H9 (cell line): ENCODE measurements around the gene SEMA6A. TPM values are rescaled to one million over a fixed set of nuclear protein-coding genes. Genes with fewer than 3 reads are reported as not detected.

Experiments
- DNase-seq: peaks from one replicate; pipeline ENCODE4 v3.0.0-alpha.2; 2017
- H2AFZ ChIP-seq: one replicate; pipeline ENCODE4 v1.6.1; 2013; ENCODE audit warnings: mild to moderate bottlenecking, low read length, control low read depth, moderate library complexity
- H2AK5ac ChIP-seq: 2 replicates; pipeline ENCODE4 v1.6.1; 2013; ENCODE audit warnings: low read length, control low read depth, mixed read lengths; ENCODE audit not compliant: insufficient read length
- H2BK120ac ChIP-seq: one replicate; pipeline ENCODE4 v1.6.1; 2013; ENCODE audit warnings: low read depth, mild to moderate bottlenecking, low read length, control low read depth, inconsistent platforms; ENCODE audit not compliant: poor library complexity, severe bottlenecking
- H2BK12ac ChIP-seq: 2 replicates; pipeline ENCODE4 v1.6.1; 2013; ENCODE audit warnings: low read length, control low read depth, mixed read lengths, low read depth; ENCODE audit not compliant: insufficient read length
- H2BK15ac ChIP-seq: 2 replicates; pipeline ENCODE4 v1.6.1; 2013; ENCODE audit warnings: low read depth, low read length, control low read depth
- H2BK20ac ChIP-seq: one replicate; pipeline ENCODE4 v1.6.1; 2013; ENCODE audit warnings: low read depth, mild to moderate bottlenecking, low read length, control low read depth, inconsistent platforms; ENCODE audit not compliant: poor library complexity, severe bottlenecking
- H2BK5ac ChIP-seq: 2 replicates; pipeline ENCODE4 v1.6.1; 2013; ENCODE audit warnings: low read length, control low read depth, mixed read lengths; ENCODE audit not compliant: insufficient read length
- H3K14ac ChIP-seq: 2 replicates; pipeline ENCODE4 v1.6.1; 2013; ENCODE audit warnings: low read length, control low read depth; ENCODE audit not compliant: insufficient read depth
- H3K18ac ChIP-seq: 2 replicates; pipeline ENCODE4 v1.6.1; 2013; ENCODE audit warnings: low read depth, mild to moderate bottlenecking, mixed read lengths, low read length, control low read depth; ENCODE audit not compliant: insufficient read length
- H3K23ac ChIP-seq: 2 replicates; pipeline ENCODE4 v1.6.1; 2013; ENCODE audit warnings: low read length, control low read depth, mixed read lengths, low read depth; ENCODE audit not compliant: insufficient read length
- H3K23me2 ChIP-seq: 2 replicates; pipeline ENCODE4 v1.6.1; 2013; ENCODE audit warnings: low read depth, mild to moderate bottlenecking, mixed read lengths, low read length, control low read depth; ENCODE audit not compliant: insufficient read length, poor library complexity, severe bottlenecking
- H3K27ac ChIP-seq: 2 replicates; pipeline ENCODE4 v1.5.1; 2013; ENCODE audit warnings: low read length, control low read depth, mixed read lengths, low read depth; ENCODE audit not compliant: insufficient read length
- H3K27me3 ChIP-seq: 2 replicates; pipeline ENCODE4 v1.6.1; 2013; ENCODE audit warnings: low read length, control low read depth, inconsistent platforms; ENCODE audit not compliant: insufficient read depth
- H3K4ac ChIP-seq: 2 replicates; pipeline ENCODE4 v1.6.1; 2013; ENCODE audit warnings: low read depth, mild to moderate bottlenecking, control low read depth, inconsistent platforms, low read length, moderate library complexity
- H3K4me1 ChIP-seq: 2 replicates; pipeline ENCODE4 v1.6.1; 2013; ENCODE audit warnings: low read length, control low read depth, inconsistent platforms; ENCODE audit not compliant: insufficient read depth
- H3K4me2 ChIP-seq: 2 replicates; pipeline ENCODE4 v1.6.1; 2013; ENCODE audit warnings: low read length, control low read depth, mixed read lengths; ENCODE audit not compliant: insufficient read length, insufficient read depth
- H3K56ac ChIP-seq: 2 replicates; pipeline ENCODE4 v1.6.1; 2013; ENCODE audit warnings: low read depth, mild to moderate bottlenecking, mixed read lengths, low read length, control low read depth; ENCODE audit not compliant: insufficient read length
- H3K79me1 ChIP-seq: 2 replicates; pipeline ENCODE4 v1.6.1; 2013; ENCODE audit warnings: low read depth, mild to moderate bottlenecking, moderate library complexity, low read length, control low read depth, inconsistent platforms; ENCODE audit not compliant: insufficient read depth, poor library complexity, severe bottlenecking
- H3K79me2 ChIP-seq: 2 replicates; pipeline ENCODE4 v1.6.1; 2013; ENCODE audit warnings: low read length, control low read depth, inconsistent platforms; ENCODE audit not compliant: insufficient read depth
- H3K9ac ChIP-seq: 2 replicates; pipeline ENCODE4 v1.6.1; 2013; ENCODE audit warnings: low read length, control low read depth, mixed read lengths; ENCODE audit not compliant: insufficient read length; ENCODE audit errors: extremely low read depth
- H3K9me3 ChIP-seq: one replicate; pipeline ENCODE4 v1.6.1; 2013; ENCODE audit warnings: low read depth, low read length, inconsistent platforms; ENCODE audit not compliant: control insufficient read depth
- H3T11ph ChIP-seq: one replicate; pipeline ENCODE4 v1.6.1; 2013; ENCODE audit warnings: mild to moderate bottlenecking, low read length, control low read depth, inconsistent platforms
- H4K20me1 ChIP-seq: one replicate; pipeline ENCODE4 v1.6.1; 2013; ENCODE audit not compliant: control insufficient read depth, insufficient read length, insufficient read depth
- H4K5ac ChIP-seq: 2 replicates; pipeline ENCODE4 v1.6.1; 2013; ENCODE audit warnings: low read depth, mild to moderate bottlenecking, mixed read lengths, low read length, control low read depth; ENCODE audit not compliant: insufficient read length
- H4K8ac ChIP-seq: replicated peaks from 2 replicates; pipeline ENCODE4 v1.6.1; 2013; ENCODE audit warnings: low read length, control low read depth, mixed read lengths, low read depth; ENCODE audit not compliant: insufficient read length
- H4K91ac ChIP-seq: 2 replicates; pipeline ENCODE4 v1.6.1; 2013; ENCODE audit warnings: low read depth, mild to moderate bottlenecking, moderate library complexity, mixed read lengths, low read length, control low read depth; ENCODE audit not compliant: insufficient read length
- H3K27ac Mint-ChIP-seq, 3 experiments: 2 replicates in 2 of 3; 3 replicates in 1 of 3; pipeline ENCODE4 v1.8.0; 2020 to 2021; ENCODE audit warnings: mixed read lengths in 3 of 3, mild to moderate bottlenecking in 1 of 3, moderate library complexity in 1 of 3
- H3K27me3 Mint-ChIP-seq: 2 replicates; pipeline ENCODE4 v1.8.0; 2021; ENCODE audit warnings: low read depth, mild to moderate bottlenecking, moderate library complexity, mixed read lengths
- H3K36me3 Mint-ChIP-seq, 3 experiments: 2 replicates in 2 of 3; 3 replicates in 1 of 3; pipeline ENCODE4 v1.8.0; 2020 to 2021; ENCODE audit warnings: low read depth in 3 of 3, mixed read lengths in 3 of 3; ENCODE audit not compliant: insufficient read depth in 1 of 3
- H3K4me1 Mint-ChIP-seq, 2 experiments: 2 replicates each; pipeline ENCODE4 v1.8.0; 2020; ENCODE audit warnings: mixed read lengths in 2 of 2
- H3K4me3 Mint-ChIP-seq, 2 experiments: 2 replicates in 1 of 2; 3 replicates in 1 of 2; pipeline ENCODE4 v1.8.0; 2020 to 2021; ENCODE audit warnings: mild to moderate bottlenecking in 2 of 2, mixed read lengths in 2 of 2, moderate library complexity in 1 of 2
- H3K9me3 Mint-ChIP-seq, 2 experiments: 2 replicates in 1 of 2; 3 replicates in 1 of 2; pipeline ENCODE4 v1.8.0; 2020; ENCODE audit warnings: mild to moderate bottlenecking in 2 of 2, mixed read lengths in 2 of 2, moderate library complexity in 1 of 2
- CTCF ChIP-seq: fragments of 200-600 bp; sonication (generic); conservative IDR thresholded peaks from 3 replicates; pipeline ENCODE4 v1.8.0; 2021; ENCODE audit warnings: antibody characterized with exemption, mild to moderate bottlenecking
- whole genome bisulfite sequencing: extraction: QIAGEN DNeasy Blood & Tissue Kit; methylation state at CpG from one replicate; pipeline ENCODE4 v1.1.7; 2013; ENCODE audit warnings: missing lambda C conversion rate, low lambda C conversion rate, mixed read lengths; ENCODE audit not compliant: insufficient read length; ENCODE audit errors: extremely low coverage; 5-methylcytosine and 5-hydroxymethylcytosine counted together
- total RNA-seq: library from RNA; stranded (reverse); gene quantifications from 2 replicates; pipeline ENCODE4 v1.2.1, GENCODE V29; 2021

Gene SEMA6A
- total RNA-seq, 1 experiment from 2014 or later, result 354 TPM

GRCh38 chr5:116598911-116599310, 24.3 kb upstream of the SEMA6A start:
- no peaks in the 10 kb centered on the region; the same call in 1 of the 2 replicates for H3K27me3 ChIP-seq
- Mint-ChIP-seq H3K36me3 (no peaks in the 10 kb centered on the region), H3K4me3 (no peak overlapping the region)

More at GRCh38 chr5:116598911-116599310, 24.3 kb upstream of the SEMA6A start:
- Histone ChIP-seq H2BK15ac (no peak overlapping the region), H3T11ph (no peak overlapping the region), H2BK5ac (no peak overlapping the region), H3K9me3 (no peaks in the 10 kb centered on the region), H3K4me2 (no peak overlapping the region), H3K9ac (no peak overlapping the region), H4K20me1 (no peaks in the 10 kb centered on the region), H3K79me2 (no peaks in the 10 kb centered on the region), H2BK120ac (no peak overlapping the region), H2BK12ac (no peak overlapping the region), H3K23me2 (no peaks in the 10 kb centered on the region), H2BK20ac (no peak overlapping the region), H3K4ac (no peak overlapping the region), H3K14ac (no peak overlapping the region), H3K79me1 (no peaks in the 10 kb centered on the region), H3K23ac (no peak overlapping the region), H3K4me1 (no peaks in the 10 kb centered on the region), H4K8ac (no peak overlapping the region), H2AFZ (no peak overlapping the region), H2AK5ac (no peak overlapping the region), H4K5ac (no peak overlapping the region), H3K27ac (no peak overlapping the region), H4K91ac (no peak overlapping the region), H3K18ac (no peak overlapping the region), H3K56ac (no peak overlapping the region)
- Mint-ChIP-seq H3K27ac (no peak overlapping the region), H3K9me3 (no peaks in the 10 kb centered on the region), H3K4me1 (peaks cover 7% of the 10 kb centered on the region in 2 experiments; a peak in 3 of 4 replicates), H3K27me3 (no peaks in the 10 kb centered on the region)
- DNase-seq, result no peak
- WGBS, result no CpG with 5 or more reads among the region's 1 CpG
- TF ChIP-seq CTCF, result no peak
